ENCODE data around the gene TNS3.

DNA sequence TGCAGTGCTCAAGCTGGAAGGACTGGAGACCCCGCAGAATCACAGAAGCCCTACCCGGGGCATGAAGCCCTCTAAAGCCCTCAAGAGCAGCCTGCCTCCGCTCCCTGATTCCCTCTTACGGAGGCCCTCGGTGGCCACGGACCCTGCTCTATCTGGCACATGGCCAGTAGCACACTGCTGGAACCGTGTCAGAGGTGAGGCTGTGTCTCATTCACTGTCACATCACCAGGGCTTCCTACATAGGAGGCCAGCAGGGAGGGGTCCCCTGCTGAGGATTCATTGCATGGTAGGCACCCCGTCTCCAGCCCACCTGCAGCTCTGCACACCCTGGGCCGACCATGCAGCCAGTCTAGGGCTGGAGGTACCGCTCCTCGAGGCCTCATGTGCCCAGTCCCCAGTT is 259.2 kb downstream of the TNS3 start:
- TF ChIP-seq, protein P1, sequence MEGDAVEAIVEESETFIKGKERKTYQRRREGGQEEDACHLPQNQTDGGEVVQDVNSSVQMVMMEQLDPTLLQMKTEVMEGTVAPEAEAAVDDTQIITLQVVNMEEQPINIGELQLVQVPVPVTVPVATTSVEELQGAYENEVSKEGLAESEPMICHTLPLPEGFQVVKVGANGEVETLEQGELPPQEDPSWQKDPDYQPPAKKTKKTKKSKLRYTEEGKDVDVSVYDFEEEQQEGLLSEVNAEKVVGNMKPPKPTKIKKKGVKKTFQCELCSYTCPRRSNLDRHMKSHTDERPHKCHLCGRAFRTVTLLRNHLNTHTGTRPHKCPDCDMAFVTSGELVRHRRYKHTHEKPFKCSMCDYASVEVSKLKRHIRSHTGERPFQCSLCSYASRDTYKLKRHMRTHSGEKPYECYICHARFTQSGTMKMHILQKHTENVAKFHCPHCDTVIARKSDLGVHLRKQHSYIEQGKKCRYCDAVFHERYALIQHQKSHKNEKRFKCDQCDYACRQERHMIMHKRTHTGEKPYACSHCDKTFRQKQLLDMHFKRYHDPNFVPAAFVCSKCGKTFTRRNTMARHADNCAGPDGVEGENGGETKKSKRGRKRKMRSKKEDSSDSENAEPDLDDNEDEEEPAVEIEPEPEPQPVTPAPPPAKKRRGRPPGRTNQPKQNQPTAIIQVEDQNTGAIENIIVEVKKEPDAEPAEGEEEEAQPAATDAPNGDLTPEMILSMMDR (conservative IDR thresholded peaks at IDR 0.05), result no peak
- no peak for TF ChIP-seq EZH2 (IDR thresholded peaks at IDR 0.05; ENCODE audit: low read depth)
